ENCODE data around the gene SBSN. TPM values are rescaled to one million over a fixed set of nuclear protein-coding genes. Genes with fewer than 3 reads are reported as not detected.
A peak's percentile ranks its signal among the peaks of the same experiment; 100 is the strongest.

SBSN gene
- total RNA-seq, 1 experiment from 2014 or later: not detected

- Histone ChIP-seq H3K4me3 (no peak overlapping the region), H3K36me3 (no peaks in the 10 kb centered on the region), H3K4me1 (no peaks in the 10 kb centered on the region), H3K9me3 (replicated peaks) (no peaks in the 10 kb centered on the region), H3K27ac (no peak overlapping the region), H3K27me3 (peaks cover 63% of the 10 kb centered on the region)
- peak; percentile 60 to 75 for DNase-seq
Observed at GRCh38 chr19:35509861-35510625, 18.1 kb downstream of the SBSN start.

- Histone ChIP-seq H3K36me3 (no peaks in the 10 kb centered on the region), H3K27me3 (peaks cover 61% of the 10 kb centered on the region), H3K4me3 (no peak overlapping the region), H3K9me3 (replicated peaks) (no peaks in the 10 kb centered on the region), H3K27ac (no peak overlapping the region), H3K4me1 (no peaks in the 10 kb centered on the region)
- no peak for DNase-seq
Observed at GRCh38 chr19:35509018-35509652, 19.0 kb downstream of the SBSN start.

- Histone ChIP-seq H3K4me1 (no peaks in the 10 kb centered on the region), H3K27me3 (peaks cover 64% of the 10 kb centered on the region), H3K27ac (no peak overlapping the region), H3K36me3 (no peaks in the 10 kb centered on the region), H3K9me3 (replicated peaks) (no peaks in the 10 kb centered on the region), H3K4me3 (no peak overlapping the region)
- no peak for DNase-seq
Observed at GRCh38 chr19:35508129-35508528, 20.0 kb downstream of the SBSN start.

- Histone ChIP-seq H3K4me3 (no peak overlapping the region), H3K4me1 (no peaks in the 10 kb centered on the region), H3K27me3 (peaks cover 63% of the 10 kb centered on the region), H3K36me3 (no peaks in the 10 kb centered on the region), H3K9me3 (replicated peaks) (no peaks in the 10 kb centered on the region), H3K27ac (no peak overlapping the region)
- DNase-seq: no peak
Observed at GRCh38 chr19:35507561-35507960, 20.6 kb downstream of the SBSN start.

- Histone ChIP-seq H3K27ac (no peak overlapping the region), H3K4me1 (no peaks in the 10 kb centered on the region), H3K36me3 (no peaks in the 10 kb centered on the region), H3K4me3 (no peak overlapping the region), H3K27me3 (peaks cover 70% of the 10 kb centered on the region), H3K9me3 (replicated peaks) (no peaks in the 10 kb centered on the region)
- no peak for DNase-seq
Observed at GRCh38 chr19:35506011-35506410, 22.1 kb downstream of the SBSN start.

GRCh38 chr19:35502751-35503150 is 25.4 kb downstream of the SBSN start:
- H3K27ac ChIP-seq: no peak overlapping the region
- H3K4me3 ChIP-seq: no peak overlapping the region
- no peaks in the 10 kb centered on the region for H3K9me3 ChIP-seq (replicated peaks)
- no peak for DNase-seq
- H3K4me1 ChIP-seq: no peaks in the 10 kb centered on the region
- H3K27me3 ChIP-seq: peaks cover 62% of the 10 kb centered on the region
- no peaks in the 10 kb centered on the region for H3K36me3 ChIP-seq

GRCh38 chr19:35501684-35502083 is 26.4 kb downstream of the SBSN start:
- no peaks in the 10 kb centered on the region for H3K36me3 ChIP-seq
- no peaks in the 10 kb centered on the region for H3K9me3 ChIP-seq (replicated peaks)
- no peaks in the 10 kb centered on the region for H3K4me1 ChIP-seq
- DNase-seq: no peak
- peaks cover 57% of the 10 kb centered on the region for H3K27me3 ChIP-seq
- no peak overlapping the region for H3K4me3 ChIP-seq
- no peak overlapping the region for H3K27ac ChIP-seq

GRCh38 chr19:35500611-35501010 is 27.5 kb downstream of the SBSN start:
- H3K36me3 ChIP-seq: no peaks in the 10 kb centered on the region
- no peak for DNase-seq
- H3K4me3 ChIP-seq: no peak overlapping the region
- peaks cover 57% of the 10 kb centered on the region for H3K27me3 ChIP-seq
- H3K4me1 ChIP-seq: no peaks in the 10 kb centered on the region
- H3K9me3 ChIP-seq (replicated peaks): no peaks in the 10 kb centered on the region
- H3K27ac ChIP-seq: no peak overlapping the region

- Histone ChIP-seq H3K27ac (no peak overlapping the region), H3K36me3 (no peaks in the 10 kb centered on the region), H3K4me3 (no peak overlapping the region), H3K9me3 (replicated peaks) (no peaks in the 10 kb centered on the region), H3K27me3 (peaks cover 55% of the 10 kb centered on the region), H3K4me1 (no peaks in the 10 kb centered on the region)
- no peak for DNase-seq
Observed at GRCh38 chr19:35498984-35499527, 29.1 kb downstream of the SBSN start.

- H3K27me3 ChIP-seq: peaks cover 54% of the 10 kb centered on the region
- no peaks in the 10 kb centered on the region for H3K9me3 ChIP-seq (replicated peaks)
- H3K36me3 ChIP-seq: no peaks in the 10 kb centered on the region
- no peaks in the 10 kb centered on the region for H3K4me1 ChIP-seq
- H3K27ac ChIP-seq: no peak overlapping the region
- DNase-seq: no peak
- H3K4me3 ChIP-seq: no peak overlapping the region
Observed at GRCh38 chr19:35498220-35498619, 29.9 kb downstream of the SBSN start.

- Histone ChIP-seq H3K27me3 (peaks cover 53% of the 10 kb centered on the region), H3K9me3 (replicated peaks) (no peaks in the 10 kb centered on the region), H3K36me3 (no peaks in the 10 kb centered on the region), H3K4me1 (no peaks in the 10 kb centered on the region), H3K4me3 (no peak overlapping the region), H3K27ac (no peak overlapping the region)
- no peak for DNase-seq
Observed at GRCh38 chr19:35497406-35497805, 30.7 kb downstream of the SBSN start.

- H3K4me1 ChIP-seq: no peaks in the 10 kb centered on the region
- H3K27me3 ChIP-seq: peaks cover 39% of the 10 kb centered on the region
- no peak overlapping the region for H3K27ac ChIP-seq
- no peak overlapping the region for H3K4me3 ChIP-seq
- H3K9me3 ChIP-seq (replicated peaks): no peaks in the 10 kb centered on the region
- H3K36me3 ChIP-seq: no peaks in the 10 kb centered on the region
- peak; percentile 52 to 74 for DNase-seq
Observed at GRCh38 chr19:35495107-35496064, 32.7 kb downstream of the SBSN start.

GRCh38 chr19:35493971-35494370 is 34.1 kb downstream of the SBSN start:
- H3K27ac ChIP-seq: no peak overlapping the region
- no peaks in the 10 kb centered on the region for H3K4me1 ChIP-seq
- H3K4me3 ChIP-seq: no peak overlapping the region
- H3K27me3 ChIP-seq: peaks cover 26% of the 10 kb centered on the region; the same call in 1 of the 2 replicates
- H3K9me3 ChIP-seq (replicated peaks): no peaks in the 10 kb centered on the region
- H3K36me3 ChIP-seq: no peaks in the 10 kb centered on the region
- DNase-seq: no peak

- H3K9me3 ChIP-seq (replicated peaks): no peaks in the 10 kb centered on the region
- no peak for DNase-seq
- H3K4me1 ChIP-seq: no peaks in the 10 kb centered on the region
- H3K4me3 ChIP-seq: no peak overlapping the region
- peaks cover 20% of the 10 kb centered on the region; the same call in 1 of the 2 replicates for H3K27me3 ChIP-seq
- no peak overlapping the region for H3K27ac ChIP-seq
- no peaks in the 10 kb centered on the region for H3K36me3 ChIP-seq
Observed at GRCh38 chr19:35491836-35492360, 36.2 kb downstream of the SBSN start.

All from SJCRH30 (cell line).